HG02973 (cell line): Measurements from ENCODE around the gene ERFL.
"Not testable (repeated sequence)": the region's sequence is repeated elsewhere in the genome, so short reads cannot be mapped to it uniquely, and the experiment has no call there.

ENCODE experiments used
- ATAC-seq: cut with Tn5 transposase; IDR thresholded peaks from one replicate; pipeline ENCODE4 v1.9.1; 2021; ENCODE audit warnings: moderate library complexity; ENCODE audit not compliant: unreplicated experiment

Gene ERFL

DNA sequence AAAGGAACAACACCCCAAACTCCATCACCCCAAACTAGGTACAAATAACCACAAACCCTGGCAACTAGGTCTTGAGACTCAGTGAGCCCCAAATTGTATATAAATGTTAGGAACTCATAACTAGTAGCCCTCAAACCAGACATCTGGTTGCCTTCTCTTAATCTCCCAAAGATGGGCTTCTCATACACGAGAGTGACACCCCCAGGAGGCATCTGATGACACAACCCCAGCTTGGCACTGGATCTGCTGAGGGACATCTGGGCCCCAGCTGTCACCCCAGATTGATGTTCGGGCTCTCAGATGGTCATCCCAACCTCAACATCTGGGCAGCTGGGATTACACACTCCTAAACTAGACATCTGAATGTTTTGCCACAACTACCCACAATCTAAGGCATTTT is 16.1 kb upstream of the ERFL start:
- no peak for ATAC-seq

DNA sequence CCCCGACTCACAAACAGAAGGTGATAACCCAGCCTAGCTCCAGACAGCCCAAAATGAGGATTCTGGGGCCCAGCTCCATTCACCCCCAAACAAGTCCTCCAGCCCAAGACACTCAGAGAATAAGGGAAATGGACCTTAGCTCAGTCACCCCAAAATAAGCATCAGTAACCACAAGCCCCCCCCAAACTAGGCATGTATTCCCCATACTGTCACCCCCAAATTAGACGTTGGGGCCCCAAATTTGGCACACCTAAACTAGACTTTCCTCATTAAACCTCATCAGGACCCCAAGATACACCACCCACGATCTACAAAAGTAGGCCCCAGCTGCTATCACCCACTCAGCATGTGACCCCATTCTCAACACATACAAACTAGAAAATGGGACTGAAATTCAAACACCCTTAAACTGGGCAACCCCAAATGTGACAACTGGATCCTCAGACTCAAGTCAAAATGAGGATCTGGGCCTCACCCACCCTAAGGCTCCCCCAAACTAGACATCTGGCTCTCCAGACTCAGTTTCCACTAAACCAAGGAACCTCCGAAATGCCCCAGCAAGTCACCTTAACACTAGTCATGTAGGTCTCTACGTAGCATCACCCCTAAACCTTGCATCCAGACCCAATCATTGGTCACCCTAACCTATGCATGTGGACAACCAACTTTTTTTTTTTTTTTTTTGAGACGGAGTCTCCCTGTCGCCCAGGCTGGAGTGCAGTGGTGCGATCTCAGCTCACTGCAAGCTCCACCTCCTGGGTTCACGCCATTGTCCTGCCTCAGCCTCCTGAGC is 13.4 kb upstream of the ERFL start:
- no peak for ATAC-seq

DNA sequence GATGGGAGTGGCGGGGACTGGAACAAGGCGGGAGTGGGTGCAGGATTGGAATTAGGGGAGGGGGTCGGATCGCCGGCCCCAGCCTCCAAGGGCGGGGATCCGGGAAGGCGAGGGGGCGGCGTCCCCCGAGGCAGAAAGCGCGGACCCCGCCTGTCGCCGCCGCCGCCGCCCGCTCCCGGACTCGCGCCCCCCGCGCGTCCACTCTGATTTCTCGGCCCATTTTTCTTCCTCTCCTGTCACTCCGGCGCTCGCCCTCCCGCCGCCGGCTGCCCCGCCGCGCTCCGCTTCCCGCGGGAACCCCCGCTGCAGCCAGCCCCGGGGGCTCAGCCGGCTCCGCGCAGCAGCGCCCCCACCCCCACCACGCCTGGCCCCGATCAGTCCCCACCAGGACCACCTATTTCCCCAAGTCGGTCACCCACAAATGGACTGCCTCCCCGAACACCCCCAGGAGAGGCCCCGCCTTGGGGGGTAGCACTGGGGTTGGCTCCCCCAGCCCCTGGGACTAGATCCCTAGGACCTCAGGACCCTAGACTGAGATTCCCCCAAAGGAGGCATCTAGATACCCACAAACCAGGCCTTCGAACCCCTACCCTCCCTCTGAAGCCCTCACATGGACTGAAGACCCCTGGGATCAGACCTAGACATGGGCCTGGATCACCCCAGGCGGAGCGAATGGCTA is 12.6 kb upstream of the ERFL start:
- no peak for ATAC-seq

DNA sequence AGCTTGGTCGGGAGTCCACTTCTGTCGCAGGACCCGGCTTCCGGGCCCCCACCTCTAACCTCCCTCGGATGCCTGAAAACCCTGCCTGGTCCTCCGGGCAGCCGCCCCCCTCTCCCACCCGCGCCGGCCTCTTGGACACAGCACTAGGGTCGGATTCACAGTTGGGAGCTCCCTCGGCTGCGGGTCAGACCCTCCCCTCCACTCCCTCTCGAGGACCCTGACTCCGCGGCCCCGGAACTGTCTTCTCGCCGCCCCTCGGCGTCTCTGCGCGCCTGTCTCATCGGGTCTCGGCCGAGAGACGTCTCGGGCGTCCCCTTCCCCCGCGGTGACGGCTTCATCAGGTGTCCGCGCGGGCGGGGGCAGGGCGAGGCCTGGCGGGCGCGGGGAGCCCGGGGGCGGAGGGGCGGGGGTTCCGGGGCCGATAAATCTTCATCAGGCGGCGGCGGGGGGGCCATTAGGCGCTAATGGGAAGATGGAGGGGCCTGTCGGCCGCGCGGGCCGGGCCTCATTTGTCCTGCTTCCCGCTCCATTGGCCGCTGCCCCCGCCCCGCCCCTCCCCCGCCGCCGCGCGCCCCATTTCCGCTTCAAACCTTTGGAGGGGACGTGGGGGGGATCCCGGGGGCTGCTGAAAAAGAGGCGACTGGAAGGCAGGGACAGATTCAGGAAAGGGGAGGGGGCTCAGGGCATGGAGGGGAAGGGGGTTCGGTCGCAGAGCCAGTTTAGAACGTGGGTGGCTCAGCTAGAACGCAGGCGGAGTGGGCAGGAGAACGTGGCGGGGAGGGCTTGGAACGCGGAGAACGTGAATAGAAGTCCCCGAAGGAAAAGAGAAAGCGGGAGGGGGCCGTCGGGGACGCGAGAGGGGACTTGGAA is 11.8 kb upstream of the ERFL start:
- no peak for ATAC-seq

DNA sequence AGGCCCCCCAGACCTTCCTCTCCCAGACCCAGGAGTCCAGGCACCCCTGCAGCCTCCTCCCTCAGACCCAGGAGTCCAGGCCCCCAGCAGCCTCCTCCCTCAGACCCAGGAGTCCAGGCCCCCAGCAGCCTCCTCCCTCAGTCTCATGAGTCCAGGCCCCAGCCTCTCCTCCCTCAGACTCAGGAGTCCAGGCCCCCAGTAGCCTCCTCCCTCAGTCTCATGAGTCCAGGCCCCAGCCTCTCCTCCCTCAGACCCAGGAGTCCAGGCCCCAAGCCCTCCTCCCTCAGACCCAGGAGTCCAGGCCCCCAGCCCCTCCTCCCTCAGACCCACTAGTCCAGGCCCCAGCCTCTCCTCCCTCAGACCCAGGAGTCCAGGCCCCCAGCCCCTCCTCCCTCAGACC is 11.0 kb upstream of the ERFL start:
- ATAC-seq = not testable (repeated sequence)

DNA sequence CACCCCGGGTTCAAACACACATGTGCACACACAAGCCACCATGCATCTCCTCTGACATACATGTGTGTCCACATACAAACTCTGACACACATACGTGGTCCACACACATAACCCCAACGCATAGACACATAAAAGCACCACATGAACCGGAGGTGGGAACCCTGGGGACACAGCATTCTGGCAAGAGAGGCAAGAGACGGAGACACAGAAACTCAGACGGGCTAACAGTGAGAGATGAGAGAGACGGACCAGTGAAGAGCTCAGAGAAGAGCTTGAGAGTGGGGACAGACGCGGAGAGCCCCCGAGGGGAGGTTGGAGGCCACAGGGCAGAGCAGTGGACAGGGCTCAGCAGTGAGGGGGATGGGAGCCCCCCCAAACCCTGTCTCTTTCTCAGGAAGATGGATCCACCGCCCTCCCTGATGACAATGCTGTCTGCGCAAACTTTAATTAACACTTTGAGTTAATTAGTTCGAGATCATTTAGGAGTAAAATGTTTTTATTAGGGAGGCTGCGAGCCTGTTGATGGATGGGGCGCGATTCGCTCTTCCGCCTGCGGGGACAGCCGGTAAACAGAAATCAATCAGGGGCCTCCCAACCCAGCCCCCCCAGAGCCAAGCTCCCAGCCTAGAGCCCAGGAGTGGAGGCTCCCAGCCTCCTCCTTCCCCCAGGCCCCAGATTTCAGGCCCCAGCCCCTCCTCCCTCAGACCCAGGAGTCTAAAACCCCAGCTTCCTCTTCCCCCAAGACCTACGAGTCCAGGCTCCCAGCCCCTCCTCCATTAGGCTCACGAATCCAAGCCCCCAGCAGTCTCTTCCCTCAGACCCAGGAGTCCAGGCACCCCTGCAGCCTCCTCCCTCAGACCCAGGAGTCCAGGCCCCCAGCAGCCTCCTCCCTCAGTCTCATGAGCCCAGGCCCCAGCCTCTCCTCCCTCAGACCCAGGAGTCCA is 9.5 kb upstream of the ERFL start:
- no peak for ATAC-seq

DNA sequence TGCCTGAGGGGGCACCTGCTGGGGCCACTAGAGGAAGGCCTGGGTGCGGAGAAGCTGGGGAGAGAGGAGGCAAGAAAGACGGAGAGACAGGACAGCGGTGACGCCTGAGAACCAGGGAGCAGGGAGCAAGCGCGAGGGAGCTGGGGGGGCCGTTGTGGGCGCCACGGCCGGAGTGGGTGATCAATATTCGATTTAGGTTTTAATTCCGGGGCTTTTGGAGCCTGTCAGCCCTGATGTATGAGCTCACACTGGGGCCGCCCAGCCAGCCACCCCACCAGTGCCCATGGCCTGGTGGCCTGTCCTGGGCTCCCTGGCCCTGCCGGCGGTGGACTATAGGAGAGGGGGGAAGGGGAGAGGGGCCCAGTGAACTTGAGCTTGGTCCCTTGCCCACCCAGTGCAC is 8.7 kb upstream of the ERFL start:
- ATAC-seq = no peak

DNA sequence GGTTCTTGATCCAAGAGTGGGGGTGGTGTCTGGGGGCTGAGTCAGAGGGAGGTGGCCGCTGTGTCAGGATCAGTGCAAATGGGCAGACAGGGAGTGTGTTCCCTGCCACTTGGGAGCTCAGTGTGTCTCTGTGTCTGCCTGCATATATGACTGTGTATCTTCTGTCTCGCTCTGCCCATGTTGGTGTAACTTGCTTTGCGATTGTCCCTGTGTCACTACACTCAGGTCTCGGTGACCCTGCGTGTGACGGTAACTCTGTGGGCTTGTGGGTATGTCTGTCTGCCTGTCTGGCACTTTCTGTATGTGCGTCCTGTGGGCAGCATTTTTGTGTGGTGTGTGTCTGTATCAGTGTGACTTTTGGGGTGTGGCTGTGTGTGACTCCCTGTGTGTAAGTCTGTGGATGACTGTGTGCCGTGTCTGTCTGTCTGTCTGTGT is 8.2 kb upstream of the ERFL start:
- no peak for ATAC-seq

DNA sequence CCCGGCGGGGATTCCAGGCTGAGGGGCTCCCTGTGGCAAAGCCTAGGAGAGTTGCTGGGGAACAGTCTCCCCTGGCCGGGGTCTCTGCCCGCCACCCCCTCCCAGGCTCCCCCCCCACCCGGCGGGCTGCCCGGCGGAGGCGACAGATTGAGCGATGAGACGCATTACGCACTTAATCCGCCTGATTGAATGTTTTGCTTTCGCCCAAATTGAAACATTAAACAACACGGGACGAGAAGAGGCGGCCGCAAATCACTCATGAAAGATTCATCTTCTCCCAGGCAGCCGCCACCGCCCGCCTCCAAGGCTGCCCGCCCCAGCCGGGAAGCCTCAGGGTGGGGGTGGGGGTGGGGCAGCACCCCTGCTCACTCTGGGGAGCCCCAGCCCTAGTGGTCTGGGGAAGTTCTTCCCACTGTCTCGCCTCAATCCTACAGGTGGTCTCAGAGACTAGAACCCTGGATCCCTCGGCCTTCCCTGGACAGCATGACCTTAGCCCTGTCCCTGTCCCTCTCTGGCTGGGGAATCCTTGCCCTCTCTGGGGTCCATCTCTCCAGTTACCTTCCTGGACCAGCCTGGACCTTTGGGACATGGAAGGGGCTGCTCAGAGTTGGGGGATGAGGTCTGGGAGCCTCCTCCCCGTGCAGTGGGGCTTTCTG is 7.6 kb upstream of the ERFL start:
- no peak for ATAC-seq

DNA sequence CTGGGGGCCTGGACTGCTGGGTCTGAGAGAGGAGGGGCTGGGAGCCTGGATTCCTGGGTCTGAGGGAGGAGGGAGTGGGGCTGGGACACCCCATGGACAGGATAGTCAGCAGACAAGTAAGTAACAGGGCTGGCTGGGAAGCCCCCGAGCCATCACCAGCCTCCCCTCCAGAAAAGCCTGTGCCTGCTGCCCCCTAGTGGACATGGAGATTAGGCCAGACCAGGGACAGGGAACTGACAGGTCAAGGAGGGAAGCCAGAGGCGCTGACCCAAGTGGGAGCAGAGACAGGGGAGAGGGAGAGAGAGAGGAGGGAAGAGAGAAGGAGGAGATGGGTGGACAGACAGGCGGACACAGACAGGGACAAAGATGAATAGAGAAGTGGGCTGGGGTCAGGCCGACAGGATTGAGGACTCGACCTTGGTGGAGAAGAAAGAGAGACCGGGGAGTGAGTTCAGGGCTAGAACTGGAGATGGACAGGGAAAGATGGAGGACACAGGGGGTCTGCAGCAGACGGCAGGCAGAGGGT is 6.7 kb upstream of the ERFL start:
- ATAC-seq = no peak

DNA sequence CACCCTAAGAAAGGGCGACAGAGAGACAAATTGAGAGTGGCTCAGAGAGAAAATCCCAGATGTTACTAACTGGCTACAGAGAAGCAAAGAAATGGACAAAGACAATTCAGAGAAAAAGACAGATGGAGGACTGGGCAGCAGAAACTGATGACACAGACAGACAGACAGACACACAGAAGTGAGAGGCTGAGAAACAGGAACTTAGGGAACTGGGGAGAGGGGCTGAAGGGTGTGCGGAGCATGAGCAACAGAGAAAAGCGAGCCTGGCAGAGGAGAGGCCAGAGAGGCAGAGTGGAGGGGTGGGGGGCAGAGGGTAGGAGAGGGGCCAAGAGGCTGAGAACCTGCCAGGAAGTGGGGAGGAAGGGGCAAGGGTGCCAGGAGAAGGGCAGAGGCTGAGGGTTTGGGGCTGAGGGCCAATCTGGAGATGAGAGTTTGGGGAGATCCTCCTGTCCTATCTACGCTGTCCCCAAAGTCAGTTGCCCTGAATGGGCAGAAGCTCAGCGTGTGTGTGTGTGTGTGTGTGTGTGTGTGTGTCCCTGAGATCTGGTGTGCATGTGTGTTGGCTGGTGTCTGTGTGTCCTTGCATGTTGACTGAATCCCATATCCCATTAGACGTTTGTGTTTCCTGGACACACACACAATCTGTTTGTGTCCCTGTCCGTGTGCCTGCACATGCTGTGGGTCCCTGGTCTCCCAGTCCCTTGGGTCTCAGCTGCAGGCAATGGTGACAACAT is 5.6 kb upstream of the ERFL start:
- ATAC-seq = no peak

DNA sequence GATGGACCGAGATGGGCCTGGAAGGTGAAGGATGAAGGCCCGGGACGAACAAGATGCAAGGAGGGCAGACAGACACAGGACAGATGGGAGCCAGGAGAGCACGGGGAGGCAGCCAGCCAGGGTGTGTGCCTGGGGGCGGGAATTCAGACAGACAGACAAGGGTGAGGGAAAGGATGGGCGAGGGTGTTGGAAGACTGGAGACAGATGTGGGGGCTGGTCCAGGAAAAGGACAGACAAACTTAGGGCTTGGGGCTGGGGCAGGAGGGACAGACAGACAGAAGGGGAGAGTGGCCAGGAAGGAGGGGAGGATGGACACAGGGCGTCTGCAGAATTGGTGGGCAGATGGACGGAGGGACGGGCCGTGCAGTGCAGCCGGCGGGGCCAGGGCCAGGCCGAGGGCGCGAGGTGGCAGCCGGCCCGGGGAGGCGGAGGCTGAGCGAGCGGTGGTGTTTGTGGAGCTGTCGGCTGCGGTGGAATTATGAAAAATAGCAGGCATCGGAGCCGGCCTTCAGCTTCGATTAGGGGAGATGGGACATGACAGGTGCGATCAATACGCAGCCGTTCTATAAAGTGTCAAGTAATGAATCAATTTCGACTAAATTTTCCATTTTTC is 4.6 kb upstream of the ERFL start:
- no peak for ATAC-seq

DNA sequence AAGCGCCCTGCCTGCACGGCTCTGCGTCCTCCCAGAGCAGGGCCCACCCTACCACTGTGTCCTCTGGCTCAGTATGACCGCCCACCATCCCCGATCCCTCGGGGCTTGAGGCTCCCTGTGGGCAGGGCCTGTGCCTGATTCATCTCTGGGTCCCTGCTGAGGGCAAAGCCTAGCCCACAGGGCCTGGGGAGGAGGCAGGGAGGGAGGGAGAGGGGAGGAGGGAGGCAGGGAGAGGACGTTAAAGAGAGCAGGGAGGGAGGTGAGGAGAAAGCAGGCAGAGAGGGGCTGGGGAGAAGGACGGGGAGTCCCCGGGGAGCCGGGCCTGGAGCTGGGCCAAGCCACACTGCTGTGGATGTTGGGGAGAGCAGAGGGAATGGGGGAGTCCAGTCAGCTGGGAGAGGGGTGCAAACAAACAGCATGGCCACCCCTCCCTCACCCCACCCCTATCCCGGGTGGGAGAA is 4.0 kb upstream of the ERFL start:
- no peak for ATAC-seq

DNA sequence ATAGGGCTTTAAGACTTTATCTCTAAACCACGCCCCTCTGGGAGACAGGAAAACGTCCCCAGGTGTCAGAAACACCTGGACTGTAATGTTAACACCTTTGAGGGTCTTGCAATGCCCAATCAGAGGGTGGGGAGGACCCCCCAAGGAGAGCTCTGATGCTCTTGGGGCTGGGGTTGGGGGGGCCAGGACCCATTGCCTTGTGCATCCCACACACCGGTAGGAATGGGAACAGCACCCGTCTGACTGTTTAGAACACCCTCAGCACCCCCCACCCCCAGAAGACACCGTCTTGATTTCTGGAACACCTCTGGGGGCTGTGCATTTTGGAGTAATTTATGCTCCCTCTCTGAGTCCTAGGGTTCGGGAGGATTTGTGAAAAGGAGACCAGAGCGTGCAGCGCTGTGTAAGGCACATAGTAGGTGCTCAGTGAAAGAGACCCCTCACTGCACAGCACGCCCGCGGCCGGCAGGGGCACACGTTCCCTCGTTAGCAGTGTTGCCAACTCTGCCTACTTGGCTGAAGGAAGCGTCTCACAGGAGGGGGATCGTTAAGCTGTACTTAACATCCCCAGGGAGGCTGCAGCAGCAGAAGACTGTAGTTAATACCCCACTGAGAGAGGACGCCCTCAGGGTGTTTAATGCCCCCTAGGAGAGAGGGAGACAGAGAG is 2.8 kb upstream of the ERFL start:
- ATAC-seq = no peak

DNA sequence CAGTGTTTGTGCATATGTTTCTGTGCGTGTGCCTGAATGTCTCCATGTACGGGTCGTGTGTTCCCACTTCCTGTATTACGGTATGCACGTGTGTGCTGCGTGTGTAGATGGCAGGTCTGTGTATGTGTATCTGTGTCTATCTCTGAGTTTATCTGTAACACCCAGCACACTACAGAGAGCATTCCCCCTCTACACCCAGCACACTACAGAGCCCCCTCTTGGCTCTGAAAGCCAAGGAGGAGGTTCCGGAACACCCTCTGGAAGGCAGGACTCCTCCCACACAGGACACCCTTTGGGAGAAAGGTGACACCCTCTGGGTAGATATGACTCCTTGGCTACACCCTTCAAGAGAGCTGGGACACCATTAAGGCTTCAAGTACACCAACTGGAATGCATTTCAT is 2.1 kb upstream of the ERFL start:
- ATAC-seq = no peak

DNA sequence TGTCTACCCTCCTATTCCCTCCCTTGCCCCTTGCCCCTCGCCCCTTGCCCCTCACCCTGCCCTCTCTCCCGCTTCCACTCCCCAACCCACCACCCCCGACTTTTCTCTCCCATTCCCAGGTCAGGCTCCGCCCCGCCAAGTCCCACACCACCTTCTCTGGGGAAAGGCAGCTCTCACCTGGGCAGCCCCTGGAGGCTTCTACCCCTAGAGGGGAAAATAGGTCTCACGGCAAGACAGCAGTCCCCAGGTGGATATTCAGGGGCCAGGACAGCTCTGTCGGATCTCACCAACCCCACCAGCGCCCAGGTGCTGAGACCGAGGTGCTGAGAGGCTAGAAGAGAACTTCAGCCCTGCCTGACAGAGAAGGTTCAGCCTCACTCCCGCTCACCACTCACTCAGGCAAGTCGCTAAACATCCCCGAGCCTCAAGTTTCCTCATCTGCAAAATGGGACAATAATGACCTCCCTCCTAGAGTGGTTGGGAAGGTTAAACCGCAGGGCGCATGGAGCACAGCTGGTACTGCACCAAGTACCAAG is 1.4 kb upstream of the ERFL start:
- ATAC-seq = no peak

DNA sequence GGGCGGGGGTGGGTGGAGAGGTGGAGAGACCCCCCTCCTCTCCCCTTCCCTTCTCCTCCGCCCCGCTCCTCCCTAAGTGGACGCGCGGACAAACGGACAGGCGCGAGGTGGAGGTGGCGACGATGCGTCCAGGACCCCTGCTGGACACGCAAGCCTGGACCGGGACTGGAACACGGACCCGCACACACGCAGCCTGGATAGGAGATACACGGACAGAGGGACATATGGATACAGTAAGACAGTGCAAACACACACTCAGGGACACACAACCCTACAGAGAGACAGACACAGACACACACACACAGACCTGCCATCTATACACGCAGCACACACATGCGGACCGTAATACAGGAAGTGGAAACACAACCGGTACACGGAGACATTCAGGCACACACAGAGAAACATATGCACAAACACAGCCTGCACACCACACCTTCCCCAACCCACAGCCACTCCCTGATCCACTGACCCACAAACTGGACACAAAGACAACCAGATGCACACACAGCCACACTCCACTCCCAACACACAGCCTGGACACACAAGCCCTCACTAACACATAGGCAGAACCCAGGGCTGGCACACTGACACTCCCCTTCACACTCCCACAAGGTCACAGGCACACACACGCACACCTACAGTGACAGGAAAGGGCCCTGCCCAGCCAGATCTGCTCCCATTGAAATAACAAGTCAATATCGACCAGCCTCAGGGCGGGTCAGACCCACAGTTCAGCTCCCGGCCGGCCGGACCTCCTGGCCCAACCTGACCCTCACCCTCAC is 696 bp upstream of the ERFL start:
- ATAC-seq = no peak
